Natural killer cell (primary cell): ENCODE results near the gene CERS1. TPM values are rescaled to one million over a fixed set of nuclear protein-coding genes. Genes with fewer than 3 reads are reported as not detected.

Experiments used
- ATAC-seq, 3 donors: fragments of 150-1000 bp in 2 of 3; fragments of 200-7000 bp in 1 of 3; cut with Tn5 transposase; 1 replicate in 1 of 3; 2 replicates in 2 of 3; pipeline ENCODE4 v1.10.0; 2021; ENCODE audit warnings: mild to moderate bottlenecking in 2 of 3, moderate library complexity in 2 of 3
- DNase-seq, 2 donors: peaks; one replicate each; pipeline versions ENCODE4 v3.0.0 to v3.0.0-alpha.2; 2013 to 2021; ENCODE audit warnings: mixed read lengths in 1 of 2
- H3K27ac ChIP-seq: one replicate; pipeline ENCODE4 v1.5.1; 2013; ENCODE audit warnings: mild to moderate bottlenecking, low read length
- H3K27me3 ChIP-seq: one replicate; pipeline ENCODE4 v1.6.1; 2013; ENCODE audit warnings: low read length; ENCODE audit not compliant: control insufficient read depth, insufficient read depth
- H3K36me3 ChIP-seq: one replicate; pipeline ENCODE4 v1.6.1; 2013; ENCODE audit warnings: low read length; ENCODE audit not compliant: control insufficient read depth, insufficient read depth
- H3K4me1 ChIP-seq: one replicate; pipeline ENCODE4 v1.6.1; 2013; ENCODE audit warnings: low read length; ENCODE audit not compliant: control insufficient read depth, insufficient read depth
- H3K4me3 ChIP-seq: one replicate; pipeline ENCODE4 v1.5.1; 2013; ENCODE audit warnings: low read length
- H3K9me3 ChIP-seq: one replicate; pipeline ENCODE4 v1.6.1; 2013; ENCODE audit warnings: low read length; ENCODE audit not compliant: control insufficient read depth, insufficient read depth
- H3K27ac Mint-ChIP-seq, 2 donors: one replicate each; pipeline ENCODE4 v1.8.0; 2022; ENCODE audit warnings: mild to moderate bottlenecking in 2 of 2, mixed read lengths in 2 of 2, moderate library complexity in 1 of 2
- H3K27me3 Mint-ChIP-seq, 2 donors: one replicate each; pipeline ENCODE4 v1.8.0; 2022; ENCODE audit warnings: low read depth in 2 of 2, mixed read lengths in 2 of 2
- H3K36me3 Mint-ChIP-seq: one replicate; pipeline ENCODE4 v1.8.0; 2022; ENCODE audit warnings: mixed read lengths
- H3K4me1 Mint-ChIP-seq, 2 donors: one replicate each; pipeline ENCODE4 v1.8.0; 2022; ENCODE audit warnings: mixed read lengths in 2 of 2
- H3K4me3 Mint-ChIP-seq: one replicate; pipeline ENCODE4 v1.8.0; 2022; ENCODE audit warnings: mild to moderate bottlenecking, moderate library complexity, mixed read lengths
- H3K9me3 Mint-ChIP-seq, 2 donors: one replicate each; pipeline ENCODE4 v1.8.0; 2022; ENCODE audit warnings: mixed read lengths in 2 of 2
- WGBS: methylation state at CpG from one replicate; pipeline ENCODE4 v1.1.7; 2013; ENCODE audit warnings: missing lambda C conversion rate; ENCODE audit not compliant: insufficient coverage; 5-methylcytosine and 5-hydroxymethylcytosine counted together
- intact Hi-C: fragments of 100-400 bp; cut with micrococcal nuclease; formaldehyde crosslinking; loops from one replicate; pipeline ENCODE4 v1.14.2; 2022
- total RNA-seq, 4 donors: library from RNA; stranded (reverse); fragments of 120-200 nt in 1 of 4; gene quantifications; one replicate each; pipeline versions ENCODE4 v1.2.3 to v1.2.4, GENCODE V29; 2013 to 2022
- TF ChIP-seq, protein P1 (sequence below): fragments of 200-600 bp; IDR thresholded peaks from one replicate; pipeline ENCODE4 v1.8.0; 2022; ENCODE audit warnings: antibody characterized with exemption

CERS1 gene
- total RNA-seq, 3 donors from 2014 or later (not counting 1 experiment from before 2014, with no cell fraction given), result not detected

DNA sequence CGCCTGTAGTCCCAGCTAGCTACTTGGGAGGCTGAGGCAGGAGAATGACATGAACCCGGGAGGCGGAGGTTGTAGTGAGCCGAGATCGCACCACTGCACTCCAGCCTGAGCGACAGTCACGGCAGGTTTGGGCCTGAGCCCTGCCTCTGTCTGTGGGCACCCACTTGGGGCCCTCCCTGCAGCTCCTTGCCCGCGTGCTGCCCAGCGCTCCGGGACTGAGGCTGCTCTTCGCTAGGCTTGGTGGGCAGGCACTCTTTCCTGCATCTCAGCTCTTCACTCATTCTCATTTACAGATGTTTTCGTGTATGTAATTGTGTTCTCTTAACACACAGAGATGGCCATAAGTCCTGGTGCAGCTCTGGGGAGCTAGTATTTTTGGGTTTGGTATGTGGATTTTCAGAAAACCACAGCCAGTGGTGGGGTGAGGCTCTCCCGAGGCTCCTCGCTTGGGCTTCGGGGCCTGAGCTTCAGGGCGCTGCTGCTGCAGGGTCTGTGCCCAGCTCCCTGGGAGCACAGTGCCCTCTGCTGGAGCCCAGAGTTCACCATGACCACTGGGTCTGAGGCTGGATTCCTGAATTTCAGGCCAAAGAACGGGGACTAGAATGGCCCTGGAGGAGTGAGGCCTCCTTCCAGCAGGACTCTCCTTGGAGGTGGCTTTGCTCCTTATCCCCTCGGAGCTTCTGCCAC is 49.0 kb downstream of the CERS1 start:
- no peaks in the 10 kb centered on the region for H3K9me3 Mint-ChIP-seq
- WGBS, result 70% methylated on average over 19 of the region's 19 CpGs
- H3K27me3 Mint-ChIP-seq, result no peaks in the 10 kb centered on the region
- H3K4me3 ChIP-seq, result no peak overlapping the region
- intact Hi-C loops, result loop anchor here (1.0 to 5.0 kb wide), 3 partner anchors 252 to 396 kb away; no protein-coding TSS in a partner anchor
- H3K27ac ChIP-seq, result no peak overlapping the region
- no peaks in the 10 kb centered on the region for H3K27me3 ChIP-seq
- H3K36me3 Mint-ChIP-seq, result no peaks in the 10 kb centered on the region
- peaks cover 58 to 74% of the 10 kb centered on the region in 2 donors for H3K4me1 Mint-ChIP-seq
- H3K4me3 Mint-ChIP-seq, result no peak overlapping the region
- H3K27ac Mint-ChIP-seq, result peak overlapping the region; percentile 75 to 81
- H3K4me1 ChIP-seq, result peaks cover 68% of the 10 kb centered on the region
- peaks cover 38% of the 10 kb centered on the region for H3K36me3 ChIP-seq
- DNase-seq (peak; percentile 65 to 83), ATAC-seq (peak; percentile 83 to 88 (median 83))
- H3K9me3 ChIP-seq, result no peaks in the 10 kb centered on the region
- TF ChIP-seq, protein P1, sequence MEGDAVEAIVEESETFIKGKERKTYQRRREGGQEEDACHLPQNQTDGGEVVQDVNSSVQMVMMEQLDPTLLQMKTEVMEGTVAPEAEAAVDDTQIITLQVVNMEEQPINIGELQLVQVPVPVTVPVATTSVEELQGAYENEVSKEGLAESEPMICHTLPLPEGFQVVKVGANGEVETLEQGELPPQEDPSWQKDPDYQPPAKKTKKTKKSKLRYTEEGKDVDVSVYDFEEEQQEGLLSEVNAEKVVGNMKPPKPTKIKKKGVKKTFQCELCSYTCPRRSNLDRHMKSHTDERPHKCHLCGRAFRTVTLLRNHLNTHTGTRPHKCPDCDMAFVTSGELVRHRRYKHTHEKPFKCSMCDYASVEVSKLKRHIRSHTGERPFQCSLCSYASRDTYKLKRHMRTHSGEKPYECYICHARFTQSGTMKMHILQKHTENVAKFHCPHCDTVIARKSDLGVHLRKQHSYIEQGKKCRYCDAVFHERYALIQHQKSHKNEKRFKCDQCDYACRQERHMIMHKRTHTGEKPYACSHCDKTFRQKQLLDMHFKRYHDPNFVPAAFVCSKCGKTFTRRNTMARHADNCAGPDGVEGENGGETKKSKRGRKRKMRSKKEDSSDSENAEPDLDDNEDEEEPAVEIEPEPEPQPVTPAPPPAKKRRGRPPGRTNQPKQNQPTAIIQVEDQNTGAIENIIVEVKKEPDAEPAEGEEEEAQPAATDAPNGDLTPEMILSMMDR, result peak; percentile 79

DNA sequence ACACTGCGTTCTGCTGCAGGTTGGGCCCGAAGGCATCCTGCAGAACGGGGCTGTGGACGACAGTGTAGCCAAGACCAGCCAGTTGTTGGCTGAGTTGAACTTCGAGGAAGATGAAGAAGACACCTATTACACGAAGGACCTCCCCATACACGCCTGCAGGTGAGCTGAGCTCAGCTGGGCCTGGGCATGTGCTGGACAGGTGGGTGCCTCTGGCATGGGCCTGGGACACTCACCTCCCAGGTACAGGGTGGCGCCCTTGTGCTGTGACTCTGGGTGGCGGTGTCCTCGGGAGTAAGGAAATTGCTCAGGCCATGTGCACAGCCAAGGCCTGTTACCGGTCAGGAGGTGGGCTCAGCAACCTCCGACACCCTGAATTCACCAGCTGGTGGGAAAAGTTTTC is 50.0 kb downstream of the CERS1 start:
- Histone ChIP-seq H3K4me1 (peaks cover 78% of the 10 kb centered on the region), H3K36me3 (peaks cover 27% of the 10 kb centered on the region), H3K9me3 (no peaks in the 10 kb centered on the region), H3K4me3 (no peak overlapping the region), H3K27ac (no peak overlapping the region), H3K27me3 (no peaks in the 10 kb centered on the region)
- Mint-ChIP-seq H3K4me1 (peaks cover 69 to 84% of the 10 kb centered on the region in 2 donors), H3K27me3 (no peaks in the 10 kb centered on the region), H3K36me3 (no peaks in the 10 kb centered on the region), H3K27ac (peak overlapping the region in 1 of 2 donors; percentile 81), H3K4me3 (no peak overlapping the region), H3K9me3 (no peaks in the 10 kb centered on the region)
- ATAC-seq, result no peak
- 93% methylated on average over 12 of the region's 12 CpGs for WGBS
- TF ChIP-seq, protein P1, result no peak
- DNase-seq, result no peak
- intact Hi-C loops, result loop anchor here (5.0 kb wide), 1 partner anchor 379 kb away; no protein-coding TSS in a partner anchor

DNA sequence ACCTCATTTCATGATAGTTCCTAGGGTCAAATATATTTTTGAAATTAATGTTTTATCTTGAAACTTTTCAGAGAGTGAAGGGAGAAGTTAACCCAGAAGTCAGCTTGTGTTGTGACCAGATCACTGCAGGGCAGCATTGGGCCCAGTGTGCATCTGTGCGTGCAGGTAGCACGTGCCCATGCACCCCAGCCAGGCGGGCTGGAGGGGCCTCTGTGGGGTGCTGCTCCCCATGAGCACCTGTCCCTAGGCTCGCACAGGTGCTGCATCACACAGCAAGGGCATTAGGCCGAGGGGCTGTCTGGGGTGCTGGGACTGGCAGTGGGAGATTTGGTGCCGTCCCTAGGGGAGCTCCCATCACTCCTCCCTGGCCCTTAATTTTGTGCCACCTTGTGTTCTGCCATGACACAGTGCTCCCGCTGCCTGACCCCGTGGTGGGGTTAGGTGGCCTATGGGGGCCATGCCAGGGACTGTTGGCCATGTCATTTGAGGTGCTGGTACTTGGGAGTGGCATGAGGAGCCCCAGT is 51.1 kb downstream of the CERS1 start:
- no peak for ATAC-seq
- no peaks in the 10 kb centered on the region for H3K9me3 ChIP-seq
- H3K27ac ChIP-seq, result no peak overlapping the region
- peaks cover 85% of the 10 kb centered on the region for H3K4me1 ChIP-seq
- intact Hi-C loops, result loop anchor here (5.0 kb wide), 1 partner anchor 378 kb away; no protein-coding TSS in a partner anchor
- no peak overlapping the region for H3K4me3 ChIP-seq
- no peaks in the 10 kb centered on the region for H3K36me3 Mint-ChIP-seq
- H3K27ac Mint-ChIP-seq, result peak overlapping the region; percentile 78 to 81
- TF ChIP-seq, protein P1, result no peak
- peaks cover 19% of the 10 kb centered on the region for H3K36me3 ChIP-seq
- H3K4me1 Mint-ChIP-seq, result peaks cover 79 to 91% of the 10 kb centered on the region in 2 donors
- 96% methylated on average over 8 of the region's 8 CpGs for WGBS
- H3K9me3 Mint-ChIP-seq, result no peaks in the 10 kb centered on the region
- H3K4me3 Mint-ChIP-seq, result no peak overlapping the region
- no peaks in the 10 kb centered on the region for H3K27me3 Mint-ChIP-seq
- no peaks in the 10 kb centered on the region for H3K27me3 ChIP-seq
- DNase-seq, result no peak
